GM18526 (cell line): ENCODE results near the gene SELL.
A peak's percentile ranks its signal among the peaks of the same experiment; 100 is the strongest.

ENCODE experiments used
- POLR2A ChIP-seq: IDR thresholded peaks from 3 replicates; pipeline ENCODE4 v1.6.1; 2011; ENCODE audit not compliant: insufficient read length; ENCODE audit errors: extremely low read depth

The SELL gene

DNA sequence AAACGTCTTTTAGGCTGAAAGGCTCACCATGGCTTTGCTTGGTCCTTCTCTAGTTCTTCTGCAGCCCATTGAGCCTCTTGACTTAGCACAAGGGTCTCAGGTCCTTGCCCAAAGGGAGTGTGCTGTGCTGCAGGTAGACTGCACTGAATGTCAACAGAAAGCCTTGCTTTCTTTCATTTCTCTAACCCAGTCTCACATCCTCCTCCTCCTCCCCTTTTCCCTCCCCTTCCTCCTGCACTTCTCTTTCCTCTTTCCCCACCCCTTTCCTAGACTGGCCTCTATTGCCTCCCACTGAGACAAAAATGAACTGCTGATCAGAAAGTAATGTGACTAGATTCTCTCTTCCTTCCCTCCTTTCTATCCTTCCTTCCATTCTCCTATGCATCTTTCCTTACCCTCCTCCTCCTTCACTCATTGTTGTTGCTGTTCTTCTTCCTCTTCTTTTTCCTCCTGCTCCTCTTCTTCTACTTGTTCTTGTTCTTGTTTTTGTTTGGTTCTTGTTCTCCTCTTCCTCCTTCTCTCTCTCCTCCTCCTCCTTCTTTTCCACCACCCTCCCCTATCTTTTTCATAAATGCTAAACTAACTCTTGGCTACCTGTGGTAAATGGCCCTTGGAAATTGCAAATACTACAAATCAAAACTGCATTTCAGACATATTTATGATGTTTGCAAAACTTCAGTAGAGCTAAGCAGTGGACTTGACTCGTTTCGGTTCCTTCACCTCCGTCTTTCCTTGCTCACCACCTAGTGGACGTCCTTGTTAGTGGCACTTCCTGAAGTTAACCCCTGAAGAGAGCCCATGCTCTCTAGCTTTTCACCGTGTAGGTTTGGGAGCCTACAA lies at the start of gene SELL:
SELL (minus strand) TSS at position 152 of the 840 bp plus-strand sequence; CDS start at position 30, 122 bp downstream.
- TF ChIP-seq POLR2A = peak; percentile 79

DNA sequence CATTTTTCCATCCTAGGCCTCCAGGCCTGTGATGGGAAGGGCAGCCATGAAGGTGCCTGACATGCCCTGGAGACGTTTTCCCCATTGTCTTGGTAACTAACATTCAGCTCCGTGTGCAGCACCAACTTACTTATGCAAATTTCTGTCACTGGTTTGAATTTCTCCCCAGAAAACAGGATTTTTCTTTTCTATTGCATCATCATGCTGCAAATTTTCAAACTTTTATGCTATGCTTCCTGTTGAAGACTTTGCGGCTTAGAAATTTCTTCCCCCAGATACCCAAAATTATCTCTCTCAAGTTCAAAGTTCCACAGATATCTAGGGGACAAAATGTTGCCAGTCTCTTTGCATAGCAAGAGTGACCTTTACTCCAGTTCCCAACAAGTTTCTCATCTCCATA lies 47.6 kb upstream of the SELL start:
- TF ChIP-seq POLR2A = no peak

DNA sequence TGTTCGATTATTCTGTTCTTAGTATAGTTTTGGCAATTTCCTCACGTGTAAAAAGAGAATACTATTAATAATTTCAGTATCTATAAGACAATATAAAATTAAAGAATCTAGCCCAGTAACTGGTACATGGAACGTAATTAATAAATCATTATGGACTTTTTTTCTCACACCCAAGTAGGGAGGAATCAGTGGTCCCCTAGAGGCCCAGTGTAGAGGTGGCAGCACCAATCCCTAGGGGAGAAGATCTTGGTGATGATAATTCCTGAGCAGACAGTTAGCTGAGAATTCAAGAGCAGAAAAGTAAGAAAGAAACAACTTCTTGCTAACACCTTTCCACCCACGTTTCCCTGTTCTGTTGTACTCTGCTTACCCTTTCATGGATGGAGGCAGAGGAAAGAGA lies 42.1 kb upstream of the SELL start:
- TF ChIP-seq POLR2A = no peak

DNA sequence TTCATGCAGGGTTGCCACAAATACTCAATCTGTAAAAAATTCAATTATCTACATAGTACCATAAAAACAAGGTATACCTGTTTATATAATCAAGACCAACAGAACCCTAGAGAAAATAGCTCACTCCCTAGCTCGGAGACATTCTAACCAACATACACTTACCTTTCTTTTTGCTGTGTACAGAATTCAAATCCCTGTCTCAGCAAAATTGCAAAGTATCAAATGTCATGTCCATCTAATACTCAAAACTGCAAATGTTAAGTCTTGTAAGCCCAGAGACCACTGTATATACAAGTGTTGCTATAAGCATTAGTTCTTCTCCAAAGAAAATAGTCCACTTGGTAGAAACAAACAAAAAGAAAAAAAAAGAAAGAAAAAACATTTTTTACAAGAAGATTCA lies 38.6 kb upstream of the SELL start:
- no peak for TF ChIP-seq POLR2A

- TF ChIP-seq POLR2A = no peak
Observed at GRCh38 chr1:169746550-169746949, 35.1 kb upstream of the SELL start.

DNA sequence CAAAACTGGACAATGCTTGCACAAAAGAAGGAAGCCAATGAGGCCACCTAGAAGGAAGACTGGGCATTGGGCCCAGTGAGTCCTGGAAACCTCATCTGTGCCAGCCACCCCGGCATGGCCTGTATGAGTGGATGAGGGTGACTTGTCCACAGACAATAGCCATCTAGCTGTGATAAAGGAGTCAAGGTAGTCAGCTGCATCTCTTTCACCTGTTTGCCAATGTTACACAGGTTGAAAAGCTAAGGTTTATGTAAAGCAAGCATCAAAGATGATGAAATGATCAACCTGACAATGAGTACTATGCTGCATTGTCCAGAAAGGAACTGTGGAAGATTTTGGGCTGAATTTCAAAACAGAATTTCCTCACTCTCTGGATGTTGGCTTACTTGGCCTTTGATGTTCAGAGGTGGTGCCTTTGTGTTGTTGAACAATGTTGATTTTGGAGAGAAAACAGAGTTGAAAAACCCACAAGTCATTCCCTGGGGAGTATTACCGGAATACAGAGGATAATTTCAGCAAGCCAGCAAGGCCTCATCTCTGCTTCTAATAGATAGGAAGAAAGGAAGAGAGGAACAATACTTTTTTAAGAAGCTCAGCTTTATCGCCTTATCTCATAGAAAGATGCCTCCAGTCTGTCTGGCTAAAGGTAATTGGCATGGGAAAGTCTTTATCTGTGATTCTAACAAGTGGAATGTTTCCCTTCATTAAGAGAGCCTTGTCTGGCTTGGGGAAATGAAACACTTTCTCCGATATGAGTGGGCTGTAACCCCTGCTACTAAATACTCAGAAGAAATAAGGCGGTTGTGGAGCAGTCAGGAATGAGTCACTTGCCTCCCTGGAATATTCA lies 33.8 kb upstream of the SELL start:
- no peak for TF ChIP-seq POLR2A

DNA sequence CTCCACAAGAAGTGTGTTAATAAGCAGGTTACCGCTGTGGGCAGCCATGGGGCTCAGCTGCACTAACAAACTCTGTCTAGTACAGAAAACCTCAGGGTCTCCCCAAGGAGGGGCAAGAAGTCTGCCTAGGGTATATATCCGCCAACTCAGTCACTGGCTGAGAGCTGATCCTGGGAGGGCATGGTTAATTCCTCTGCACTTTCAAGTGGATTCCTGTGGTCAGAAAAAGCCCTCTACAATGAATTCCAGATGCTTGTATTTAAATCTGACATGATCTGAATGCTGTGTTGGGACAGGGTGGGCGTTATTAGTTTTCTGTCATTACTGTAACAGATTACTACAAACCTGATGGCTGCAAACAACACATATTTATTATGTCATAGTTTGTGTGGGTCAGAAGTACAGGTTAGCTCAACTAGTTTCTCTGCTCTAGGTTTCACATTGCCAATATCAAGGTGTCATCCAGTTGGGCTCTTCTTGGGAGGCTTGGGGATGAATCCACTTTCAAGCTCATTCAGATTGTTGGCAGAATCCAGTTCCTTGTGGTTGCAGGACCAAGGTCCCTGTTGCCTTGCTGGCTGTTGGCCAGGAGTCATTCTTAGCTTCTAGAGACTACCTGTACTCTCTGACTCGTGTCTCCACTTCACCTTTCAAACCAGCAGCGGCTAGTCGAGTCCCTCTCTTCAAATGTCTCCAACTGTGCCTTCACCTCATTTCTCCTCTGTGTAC lies 30.4 kb upstream of the SELL start:
- TF ChIP-seq POLR2A = no peak

DNA sequence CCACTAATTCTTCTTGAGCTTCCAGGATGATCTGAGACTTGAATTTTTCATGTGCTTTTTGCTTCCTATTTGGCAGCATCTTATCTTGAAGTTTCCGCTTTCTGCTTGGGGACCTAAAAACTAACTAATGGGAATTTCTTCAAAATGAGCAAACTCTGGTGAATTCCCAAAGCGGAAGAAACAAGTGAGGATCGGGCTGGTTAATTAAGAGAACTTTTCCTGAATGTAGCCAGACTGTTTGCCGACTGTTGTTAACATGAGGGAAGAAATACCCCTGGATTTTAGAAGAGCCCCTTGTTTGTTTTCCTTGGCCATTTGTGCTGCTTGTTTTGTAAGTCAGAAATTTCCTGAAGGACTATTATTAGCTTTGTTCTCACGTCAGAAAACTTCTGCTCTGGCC lies 28.6 kb upstream of the SELL start:
- no peak for TF ChIP-seq POLR2A

DNA sequence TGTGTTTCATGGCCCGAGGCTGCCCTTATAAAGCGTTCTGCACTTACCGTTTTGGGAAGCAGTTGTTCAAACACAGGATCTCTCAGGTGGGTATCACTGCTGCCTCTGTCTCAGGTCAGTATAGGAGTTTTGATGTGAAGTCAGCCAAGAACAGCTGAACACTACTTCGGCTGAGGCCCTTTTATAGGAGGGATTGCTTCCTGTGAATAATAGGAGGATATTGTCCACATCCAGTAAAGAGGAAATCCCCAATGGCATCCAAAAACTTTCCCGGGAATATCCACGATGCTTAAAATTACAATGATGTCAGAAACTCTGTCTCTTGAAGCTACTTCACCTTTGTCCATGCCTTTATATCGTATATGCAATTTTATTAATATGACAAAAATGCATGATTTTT lies 22.5 kb upstream of the SELL start, which contains the start of gene SELE:
SELE (minus strand) TSS at position 156 of the 400 bp plus-strand sequence. CDS start 467 bp downstream, outside the sequence.
- TF ChIP-seq POLR2A = no peak

GRCh38 chr1:169731446-169731845 lies 20.0 kb upstream of the SELL start:
- no peak for TF ChIP-seq POLR2A

DNA sequence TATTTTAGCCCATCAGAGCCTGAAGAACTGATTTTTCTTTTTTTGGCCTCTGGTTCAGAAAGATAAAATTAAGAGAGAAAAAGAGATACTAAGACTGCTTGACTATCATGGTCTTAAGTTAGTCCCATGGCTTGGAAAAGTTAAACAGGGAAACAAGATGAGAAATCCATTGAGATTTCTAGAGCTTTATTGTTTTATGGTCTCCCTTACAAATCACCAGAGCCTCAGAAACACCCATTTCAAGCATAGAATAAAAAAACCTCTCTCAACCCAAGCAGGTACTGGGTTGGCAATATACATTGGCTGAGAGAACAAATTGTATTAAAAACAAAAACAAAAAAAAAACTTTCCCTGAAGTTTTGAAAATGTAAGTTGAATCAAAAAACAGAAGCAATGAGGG lies 18.6 kb upstream of the SELL start:
- no peak for TF ChIP-seq POLR2A

- TF ChIP-seq POLR2A = no peak
Observed at GRCh38 chr1:169727307-169727706, 15.9 kb upstream of the SELL start.

GRCh38 chr1:169726851-169727250 lies 15.4 kb upstream of the SELL start:
- no peak for TF ChIP-seq POLR2A

- no peak for TF ChIP-seq POLR2A
Observed at GRCh38 chr1:169725930-169726329, 14.5 kb upstream of the SELL start.

DNA sequence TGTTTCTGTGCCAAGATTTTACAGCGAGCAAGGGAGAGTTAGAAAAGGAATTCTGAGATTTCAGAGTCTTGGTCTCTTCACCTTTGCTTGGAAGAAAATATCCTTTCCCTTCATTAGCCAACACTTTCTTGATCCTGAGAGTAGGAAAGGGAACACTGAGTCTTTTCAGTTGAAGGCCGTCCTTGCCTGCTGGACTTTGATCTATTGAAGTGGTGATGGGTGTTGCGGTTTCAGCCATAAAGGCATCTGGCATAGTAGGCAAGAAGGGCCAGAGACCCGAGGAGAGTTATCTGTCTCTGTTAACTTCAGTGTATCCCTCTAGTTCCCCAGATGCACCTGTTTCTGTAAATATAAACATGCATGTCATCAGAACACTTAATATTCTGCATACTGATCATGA lies 12.7 kb upstream of the SELL start:
- no peak for TF ChIP-seq POLR2A
